ENCODE measurements around the gene EPHX1. TPM values are rescaled to one million over a fixed set of nuclear protein-coding genes. Genes with fewer than 3 reads are reported as not detected.

EPHX1 gene
- polyA plus RNA-seq, 2 of the 4 experiments (the other 2 are of a cell fraction) = 150 to 252 TPM

DNA sequence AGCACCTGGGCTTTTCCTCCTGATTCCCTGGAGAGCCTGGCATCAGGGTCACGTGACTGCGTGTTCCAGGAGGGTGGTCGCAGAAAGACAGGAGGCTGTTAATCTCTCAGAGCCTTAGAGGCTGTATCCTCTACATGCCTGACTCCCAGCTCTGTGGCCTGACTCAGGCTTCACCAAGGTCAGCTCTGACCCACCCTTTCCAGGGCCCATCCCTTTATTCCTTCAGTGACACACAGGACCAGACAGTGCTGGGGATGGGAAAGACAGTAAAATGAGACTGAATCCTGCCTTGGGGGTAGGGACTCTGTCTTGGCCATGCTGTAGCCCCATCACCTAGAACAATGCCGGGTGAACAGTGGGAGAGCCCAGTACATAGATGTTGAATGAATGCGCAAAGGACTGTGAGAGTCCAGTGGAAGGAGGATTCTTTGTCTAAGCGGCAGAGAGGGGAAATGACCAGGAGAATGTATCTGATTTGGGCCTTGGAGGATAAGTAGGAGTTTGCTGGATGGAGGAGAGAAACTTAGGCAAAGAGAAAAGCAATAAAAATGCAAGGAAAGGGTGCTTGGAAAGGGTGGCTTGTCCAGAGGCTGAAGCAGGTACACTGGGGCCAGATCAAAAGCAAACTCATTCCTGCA is 33.0 kb downstream of the EPHX1 start:
- TF ChIP-seq CEBPB (IDR thresholded peaks at IDR 0.05) (no peak), CHD2 (IDR thresholded peaks at IDR 0.05; ENCODE audit: low read length, partially characterized antibody) (no peak), GATA3 (IDR thresholded peaks at IDR 0.05; ENCODE audit: borderline replicate concordance) (no peak)
- no peak for DNase-seq (ENCODE audit: low read depth in 1 of 2, low spot score in 1 of 2)
- H3K4me3 ChIP-seq = no peak overlapping the region
- no peaks in the 10 kb centered on the region for H3K9me3 ChIP-seq
- no peak for ATAC-seq
- H3K27ac ChIP-seq = 0 out of 6 replicates have a peak overlapping the region, but pooled peaks of 1 of the 2 experiments have one; percentile 20
- H3K4me1 ChIP-seq = peaks cover 6% of the 10 kb centered on the region; the same call in 1 of the 3 replicates
- no peak for FAIRE-seq
- ChIA-PET CTCF (interaction anchor here (0.9 to 7.2 kb wide), 6 partner anchors 9 to 368 kb away, joined by 3 to 44 read pairs (median 4); partner anchors contain the start of gene SRP9), POLR2A (no interaction called here)
- H3K4me2 ChIP-seq = no peak overlapping the region
- 95% methylated on average over 6 of the region's 6 CpGs for WGBS (ENCODE audit: missing lambda C conversion rate)

DNA sequence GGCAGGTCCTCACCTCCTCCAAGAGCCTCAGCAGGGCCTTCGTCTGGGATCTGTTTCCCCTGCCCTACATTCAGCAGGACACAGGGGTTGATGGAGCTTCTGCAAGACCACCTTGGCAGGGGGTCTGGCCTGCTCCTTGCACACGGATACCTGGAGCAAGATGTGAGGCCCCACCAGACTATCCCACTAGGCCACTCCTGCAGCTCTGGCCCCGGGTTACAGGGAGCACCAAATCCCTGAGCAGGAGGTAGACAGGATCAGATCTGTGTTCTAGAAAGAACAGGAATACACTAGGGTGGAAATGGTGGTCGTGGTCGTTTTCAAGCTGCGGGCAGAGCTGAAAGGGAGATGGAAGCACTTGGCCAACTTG is 33.5 kb downstream of the EPHX1 start:
- H3K27ac ChIP-seq = 0 out of 6 replicates have a peak overlapping the region, but pooled peaks of 1 of the 2 experiments have one; percentile 20
- ChIA-PET CTCF (interaction anchor here (0.6 to 7.2 kb wide), 7 partner anchors 9 to 368 kb away, joined by 3 to 44 read pairs (median 4); no protein-coding TSS in a partner anchor), POLR2A (no interaction called here)
- H3K4me3 ChIP-seq = no peak overlapping the region
- H3K4me2 ChIP-seq = no peak overlapping the region
- H3K4me1 ChIP-seq = peaks cover 6% of the 10 kb centered on the region; the same call in 1 of the 3 replicates
- TF ChIP-seq MAFK (IDR thresholded peaks at IDR 0.05; ENCODE audit: partially characterized antibody) (no peak), BHLHE40 (IDR thresholded peaks at IDR 0.05; ENCODE audit: low read depth, low read length) (no peak), EP300 (IDR thresholded peaks at IDR 0.05) (no peak), RARB (CRISPR knock-in tag; IDR thresholded peaks at IDR 0.05) (no peak), POLR2A (IDR thresholded peaks at IDR 0.05; ENCODE audit: low read length) (no peak), MYC (IDR thresholded peaks at IDR 0.05; ENCODE audit: borderline replicate concordance, low read length) (no peak), SREBF2 (IDR thresholded peaks at IDR 0.05) (no peak), NR3C1 (IDR thresholded peaks at IDR 0.05) (no peak), PHF8 (IDR thresholded peaks at IDR 0.05; ENCODE audit: borderline replicate concordance, low read depth) (no peak), KDM5A (IDR thresholded peaks at IDR 0.05) (no peak), ZNF302 (CRISPR knock-in tag; IDR thresholded peaks at IDR 0.05) (no peak), HDAC2 (IDR thresholded peaks at IDR 0.05) (no peak), ESRRA (IDR thresholded peaks at IDR 0.05; ENCODE audit: borderline replicate concordance, low read length) (no peak), ZC3H11A (IDR thresholded peaks at IDR 0.05) (no peak), KDM1A (IDR thresholded peaks at IDR 0.05; ENCODE audit: low read depth) (no peak), HEYL (CRISPR knock-in tag; IDR thresholded peaks at IDR 0.05) (no peak), FOSL2 (IDR thresholded peaks at IDR 0.05) (no peak), FOSL2 (CRISPR knock-in tag; IDR thresholded peaks at IDR 0.05) (no peak), NPAS2 (CRISPR knock-in tag; IDR thresholded peaks at IDR 0.05; ENCODE audit: borderline replicate concordance) (no peak)
- TF ChIP-seq, protein P1, sequence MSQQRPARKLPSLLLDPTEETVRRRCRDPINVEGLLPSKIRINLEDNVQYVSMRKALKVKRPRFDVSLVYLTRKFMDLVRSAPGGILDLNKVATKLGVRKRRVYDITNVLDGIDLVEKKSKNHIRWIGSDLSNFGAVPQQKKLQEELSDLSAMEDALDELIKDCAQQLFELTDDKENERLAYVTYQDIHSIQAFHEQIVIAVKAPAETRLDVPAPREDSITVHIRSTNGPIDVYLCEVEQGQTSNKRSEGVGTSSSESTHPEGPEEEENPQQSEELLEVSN (IDR thresholded peaks at IDR 0.05; ENCODE audit: borderline replicate concordance, low read depth) = no peak
- TF ChIP-seq, protein P2, sequence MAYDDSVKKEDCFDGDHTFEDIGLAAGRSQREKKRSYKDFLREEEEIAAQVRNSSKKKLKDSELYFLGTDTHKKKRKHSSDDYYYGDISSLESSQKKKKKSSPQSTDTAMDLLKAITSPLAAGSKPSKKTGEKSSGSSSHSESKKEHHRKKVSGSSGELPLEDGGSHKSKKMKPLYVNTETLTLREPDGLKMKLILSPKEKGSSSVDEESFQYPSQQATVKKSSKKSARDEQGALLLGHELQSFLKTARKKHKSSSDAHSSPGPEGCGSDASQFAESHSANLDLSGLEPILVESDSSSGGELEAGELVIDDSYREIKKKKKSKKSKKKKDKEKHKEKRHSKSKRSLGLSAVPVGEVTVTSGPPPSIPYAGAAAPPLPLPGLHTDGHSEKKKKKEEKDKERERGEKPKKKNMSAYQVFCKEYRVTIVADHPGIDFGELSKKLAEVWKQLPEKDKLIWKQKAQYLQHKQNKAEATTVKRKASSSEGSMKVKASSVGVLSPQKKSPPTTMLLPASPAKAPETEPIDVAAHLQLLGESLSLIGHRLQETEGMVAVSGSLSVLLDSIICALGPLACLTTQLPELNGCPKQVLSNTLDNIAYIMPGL (CRISPR knock-in tag; IDR thresholded peaks at IDR 0.05; ENCODE audit: borderline replicate concordance) = no peak
- no peak for ATAC-seq
- no peak for FAIRE-seq
- H3K9me3 ChIP-seq = no peaks in the 10 kb centered on the region
- no peak for DNase-seq (ENCODE audit: low read depth in 1 of 2, low spot score in 1 of 2)
- WGBS (ENCODE audit: missing lambda C conversion rate) = 77% methylated on average over 6 of the region's 6 CpGs

All from A549 (cell line).